WERI-Rb-1 (cell line): Measurements from ENCODE around the gene PSPN.

ENCODE experiments used
- DNase-seq: peaks from one replicate; pipeline ENCODE4 v3.0.0-alpha.2; 2020
- H3K27ac ChIP-seq: fragments of 250-450 bp; sonication (Bioruptor Pico); 2 replicates; pipeline ENCODE4 v1.5.1; 2020; ENCODE audit warnings: mild to moderate bottlenecking, moderate library complexity
- H3K27me3 ChIP-seq: fragments of 250-450 bp; sonication (Bioruptor Pico); 2 replicates; pipeline ENCODE4 v1.5.1; 2021; ENCODE audit warnings: mild to moderate bottlenecking, low read depth, moderate library complexity; ENCODE audit not compliant: insufficient read depth, severe bottlenecking
- H3K36me3 ChIP-seq: fragments of 250-450 bp; sonication (Bioruptor Pico); 2 replicates; pipeline ENCODE4 v1.5.1; 2020; ENCODE audit warnings: mild to moderate bottlenecking, moderate library complexity
- H3K4me3 ChIP-seq: 2 replicates; pipeline ENCODE4 v1.5.1; 2011; ENCODE audit warnings: low read depth, mild to moderate bottlenecking, control low read depth, low read length
- H3K9me3 ChIP-seq: fragments of 250-450 bp; sonication (Bioruptor Pico); 2 replicates; pipeline ENCODE4 v1.5.1; 2021; ENCODE audit warnings: mild to moderate bottlenecking, moderate library complexity; ENCODE audit not compliant: severe bottlenecking
- TF ChIP-seq, protein P1 (sequence below): IDR thresholded peaks from 2 replicates; pipeline ENCODE4 v1.5.1; 2011; ENCODE audit warnings: low read depth, mild to moderate bottlenecking, control low read depth, inconsistent platforms, low read length

PSPN gene

GRCh38 chr19:6387372-6387771 lies 11.6 kb upstream of the PSPN start:
- TF ChIP-seq, protein P1, sequence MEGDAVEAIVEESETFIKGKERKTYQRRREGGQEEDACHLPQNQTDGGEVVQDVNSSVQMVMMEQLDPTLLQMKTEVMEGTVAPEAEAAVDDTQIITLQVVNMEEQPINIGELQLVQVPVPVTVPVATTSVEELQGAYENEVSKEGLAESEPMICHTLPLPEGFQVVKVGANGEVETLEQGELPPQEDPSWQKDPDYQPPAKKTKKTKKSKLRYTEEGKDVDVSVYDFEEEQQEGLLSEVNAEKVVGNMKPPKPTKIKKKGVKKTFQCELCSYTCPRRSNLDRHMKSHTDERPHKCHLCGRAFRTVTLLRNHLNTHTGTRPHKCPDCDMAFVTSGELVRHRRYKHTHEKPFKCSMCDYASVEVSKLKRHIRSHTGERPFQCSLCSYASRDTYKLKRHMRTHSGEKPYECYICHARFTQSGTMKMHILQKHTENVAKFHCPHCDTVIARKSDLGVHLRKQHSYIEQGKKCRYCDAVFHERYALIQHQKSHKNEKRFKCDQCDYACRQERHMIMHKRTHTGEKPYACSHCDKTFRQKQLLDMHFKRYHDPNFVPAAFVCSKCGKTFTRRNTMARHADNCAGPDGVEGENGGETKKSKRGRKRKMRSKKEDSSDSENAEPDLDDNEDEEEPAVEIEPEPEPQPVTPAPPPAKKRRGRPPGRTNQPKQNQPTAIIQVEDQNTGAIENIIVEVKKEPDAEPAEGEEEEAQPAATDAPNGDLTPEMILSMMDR = no peak
- H3K27me3 ChIP-seq = no peaks in the 10 kb centered on the region
- peaks cover 76% of the 10 kb centered on the region for H3K36me3 ChIP-seq

GRCh38 chr19:6384381-6384780 lies 8.6 kb upstream of the PSPN start:
- H3K9me3 ChIP-seq = no peaks in the 10 kb centered on the region
- TF ChIP-seq, protein P1 = no peak
- no peak for DNase-seq
- H3K27ac ChIP-seq = no peak overlapping the region
- H3K36me3 ChIP-seq = peaks cover 87% of the 10 kb centered on the region
- H3K27me3 ChIP-seq = no peaks in the 10 kb centered on the region
- no peak overlapping the region for H3K4me3 ChIP-seq

More at GRCh38 chr19:6387372-6387771, 11.6 kb upstream of the PSPN start:
- Histone ChIP-seq H3K27ac (no peak overlapping the region), H3K4me3 (no peak overlapping the region), H3K9me3 (no peaks in the 10 kb centered on the region)
- no peak for DNase-seq

- H3K9me3 ChIP-seq = no peaks in the 10 kb centered on the region
- TF ChIP-seq, protein P1 = no peak
- no peaks in the 10 kb centered on the region for H3K27me3 ChIP-seq
- no peak overlapping the region for H3K27ac ChIP-seq
- DNase-seq = no peak
- H3K36me3 ChIP-seq = peaks cover 85% of the 10 kb centered on the region
- no peak overlapping the region for H3K4me3 ChIP-seq
These were observed 7.5 kb upstream of the PSPN start for GRCh38 chr19:6383188-6383587.

GRCh38 chr19:6381030-6381750 lies 5.5 kb upstream of the PSPN start:
- H3K36me3 ChIP-seq = peaks cover 65% of the 10 kb centered on the region

DNA sequence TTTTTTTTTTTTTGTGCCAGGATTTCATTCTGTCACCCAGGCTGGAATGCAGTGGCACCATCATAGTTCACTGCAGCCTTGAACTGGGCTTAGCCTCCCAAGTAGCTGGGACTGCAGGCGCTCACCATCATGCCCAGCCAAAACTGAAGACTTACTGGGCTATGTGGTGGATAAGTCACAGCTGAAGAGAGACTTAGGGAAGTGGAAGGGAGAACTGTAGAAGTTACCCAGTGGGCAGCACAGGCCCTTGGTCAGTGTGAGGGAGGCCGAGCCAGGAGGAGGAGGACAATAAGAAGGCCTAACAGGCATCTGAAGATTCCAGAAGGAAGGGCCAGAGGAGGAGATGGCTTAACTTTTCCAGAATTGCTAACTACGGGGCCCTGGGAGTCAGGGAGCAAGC lies 4.0 kb upstream of the PSPN start:
- no peak for DNase-seq
- Histone ChIP-seq H3K9me3 (no peaks in the 10 kb centered on the region), H3K27ac (no peak overlapping the region), H3K36me3 (peaks cover 60% of the 10 kb centered on the region), H3K27me3 (no peaks in the 10 kb centered on the region), H3K4me3 (no peak overlapping the region)
- TF ChIP-seq, protein P1 = no peak

More at GRCh38 chr19:6381030-6381750, 5.5 kb upstream of the PSPN start:
- Histone ChIP-seq H3K4me3 (no peak overlapping the region), H3K27me3 (no peaks in the 10 kb centered on the region), H3K27ac (no peak overlapping the region), H3K9me3 (no peaks in the 10 kb centered on the region)
- TF ChIP-seq, protein P1 = no peak
- no peak for DNase-seq

GRCh38 chr19:6378486-6378885 lies 2.8 kb upstream of the PSPN start:
- DNase-seq = no peak
- H3K4me3 ChIP-seq = no peak overlapping the region
- no peak overlapping the region for H3K27ac ChIP-seq
- peaks cover 60% of the 10 kb centered on the region for H3K36me3 ChIP-seq
- H3K9me3 ChIP-seq = no peaks in the 10 kb centered on the region
- no peaks in the 10 kb centered on the region for H3K27me3 ChIP-seq
- TF ChIP-seq, protein P1 = no peak
